Non-pigmented ciliary epithelial cell (primary cell): ENCODE results near the gene NBEAL2.

Source experiments
- DNase-seq: peaks from one replicate; pipeline ENCODE4 v3.0.0-alpha.2; 2010; ENCODE audit warnings: low read depth

NBEAL2 gene

GRCh38 chr3:46987743-46988401, 8.4 kb downstream of the NBEAL2 start:
- DNase-seq: no peak

- no peak for DNase-seq
Observed at GRCh38 chr3:46988616-46989015, 9.2 kb downstream of the NBEAL2 start.

- DNase-seq: no peak
Observed at GRCh38 chr3:46989146-46989810, 9.8 kb downstream of the NBEAL2 start.

GRCh38 chr3:46990573-46991374, 11.3 kb downstream of the NBEAL2 start:
- no peak for DNase-seq

GRCh38 chr3:46991406-46992165, 12.1 kb downstream of the NBEAL2 start:
- no peak for DNase-seq

GRCh38 chr3:46992231-46992630, 12.8 kb downstream of the NBEAL2 start:
- no peak for DNase-seq

GRCh38 chr3:46993292-46993691, 13.8 kb downstream of the NBEAL2 start:
- no peak for DNase-seq

GRCh38 chr3:46993986-46994385, 14.5 kb downstream of the NBEAL2 start:
- DNase-seq: no peak

- DNase-seq: no peak
Observed at GRCh38 chr3:46994801-46995731, 15.6 kb downstream of the NBEAL2 start.

- DNase-seq: no peak
Observed at GRCh38 chr3:46995901-46996562, 16.6 kb downstream of the NBEAL2 start.

GRCh38 chr3:46996689-46997452, 17.4 kb downstream of the NBEAL2 start:
- DNase-seq: no peak

- no peak for DNase-seq
Observed at GRCh38 chr3:46997453-46998091, 18.1 kb downstream of the NBEAL2 start.

- DNase-seq: no peak
Observed at GRCh38 chr3:46998121-46998851, 18.8 kb downstream of the NBEAL2 start.

- DNase-seq: no peak
Observed at GRCh38 chr3:46998852-46999515, 19.5 kb downstream of the NBEAL2 start.

GRCh38 chr3:46999516-47000197, 20.2 kb downstream of the NBEAL2 start:
- DNase-seq: no peak

- DNase-seq: no peak
Observed at GRCh38 chr3:47000198-47000815, 20.8 kb downstream of the NBEAL2 start.
